ENCODE data around the gene TRIM14.
"Not testable (repeated sequence)": the region's sequence is repeated elsewhere in the genome, so short reads cannot be mapped to it uniquely, and the experiment has no call there.

DNA sequence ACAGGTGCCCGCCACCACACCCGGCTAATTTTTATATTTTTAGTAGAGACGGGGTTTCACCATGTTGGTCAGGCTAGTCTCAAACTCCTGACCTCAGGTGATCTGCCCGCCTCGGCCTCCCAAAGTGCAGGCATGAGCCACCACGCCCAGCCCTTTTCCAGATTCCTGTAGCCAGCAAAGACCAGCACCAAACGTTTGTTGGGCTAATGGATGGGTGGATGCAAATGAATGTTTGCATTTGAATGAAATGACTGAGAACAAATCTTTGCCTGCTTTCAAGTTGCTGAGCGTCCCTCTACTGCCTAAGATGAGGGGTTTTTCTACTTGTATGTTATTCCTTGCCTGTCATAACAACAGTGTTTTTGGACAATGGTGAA is 42.5 kb downstream of the TRIM14 start:
- TF ChIP-seq POLR2A, TAF1, POLR2AphosphoS5, SPI1 (IDR thresholded peaks at IDR 0.05; ENCODE audit: low read depth, low read length): not testable (repeated sequence)

All from GM12891 (cell line).